Measurements from ENCODE around the gene TRIM28. TPM values are rescaled to one million over a fixed set of nuclear protein-coding genes. Genes with fewer than 3 reads are reported as not detected.

TRIM28 gene
- total RNA-seq, 1 experiment from 2014 or later: 908 TPM

- POLR2A ChIA-PET: interaction anchor here (1.3 to 3.8 kb wide), 5 partner anchors 18 to 156 kb away, joined by 3 to 33 read pairs (median 10); partner anchors contain the start of genes CHMP2A, TRIM28 and ZNF497
- Histone ChIP-seq H3K4me2 (ENCODE audit: low read length) (peak overlapping the region; percentile 91), H3K4me1 (ENCODE audit: control insufficient read depth in 1 of 2, insufficient read depth in 2 of 2, low read length in 2 of 2) (peaks cover 12 to 38% of the 10 kb centered on the region in 2 experiments), H3K9ac (ENCODE audit: low read length) (peak overlapping the region; percentile 84), H3K27me3 (ENCODE audit: insufficient read depth, low read length) (no peaks in the 10 kb centered on the region), H2AFZ (ENCODE audit: low read depth, low read length, poor library complexity, severe bottlenecking) (no peak overlapping the region), H3K27ac (ENCODE audit: low read depth, low read length) (peak overlapping the region; percentile 91), H3K36me3 (ENCODE audit: control insufficient read depth in 1 of 2, insufficient read depth in 2 of 2, low read length in 2 of 2) (peaks cover 2 to 17% of the 10 kb centered on the region in 2 experiments; a peak in 2 of 4 replicates), H4K20me1 (ENCODE audit: insufficient read depth) (no peaks in the 10 kb centered on the region), H3K79me2 (ENCODE audit: insufficient read depth, low read length) (peaks cover 47% of the 10 kb centered on the region), H3K9me3 (ENCODE audit: control insufficient read depth in 1 of 2, insufficient read depth in 1 of 2, low read depth in 1 of 2, low read length in 2 of 2) (no peaks in the 10 kb centered on the region), H3K9me2 (ENCODE audit: insufficient read depth) (no peaks in the 10 kb centered on the region), H3K4me3 (replicated peaks in 1 of 2; ENCODE audit: low read depth in 1 of 2, low read length in 2 of 2) (peak overlapping the region; percentile 78 to 90)
- ATAC-seq: peak; percentile 41
- CTCF ChIA-PET: interaction anchor here (0.5 to 3.3 kb wide), 11 partner anchors 12 to 291 kb away, joined by 3 to 20 read pairs (median 4); partner anchors contain the start of genes CHMP2A, TRIM28, ZNF446 and ZNF497
- intact Hi-C loops (cut with micrococcal nuclease): loop anchor here (1.0 to 5.0 kb wide), 3 partner anchors 25 to 302 kb away; partner anchors contain the start of genes TRIM28 and ZSCAN22
- no peak for DNase-seq (ENCODE audit: low read depth, low spot score)
- BruUV-seq (replicated peaks): no TSS peak
- TF ChIP-seq ELF1 (IDR thresholded peaks at IDR 0.05; ENCODE audit: borderline replicate concordance, low read depth): no peak
- peak; percentile 36 to 75 (median 51); a peak in 4 of 6 replicates for TF ChIP-seq CTCF (IDR thresholded peaks at IDR 0.05 in 2 of 3, conservative IDR thresholded peaks at IDR 0.05 in 1 of 3; ENCODE audit: borderline replicate concordance in 1 of 3, insufficient read depth in 1 of 3, low read depth in 2 of 3, low read length in 2 of 3)
- peak; percentile 25 for TF ChIP-seq YY1 (IDR thresholded peaks at IDR 0.05; ENCODE audit: extremely low read depth, insufficient replicate concordance, low read depth, low read length)
- RAD21 ChIA-PET (ENCODE audit: low non-redundant PET in 1 of 2, low total read pairs in 2 of 2, uncharacterized antibody in 2 of 2, unreplicated experiment in 2 of 2): interaction anchor here in 1 of 2 experiments (2.2 kb wide), 1 partner anchor 36 kb away, joined by 6 read pairs; the partner anchor contains the start of gene CHMP2A
These were observed 24.8 kb upstream of the TRIM28 start for GRCh38 chr19:58519087-58519354.

Data from HCT116 (cell line).